NCI-H345 treated with DMSO at 0.1 percent for 48 hours (cell line): Measurements from ENCODE around the gene S1PR3.

Source experiments
- DNase-seq: peaks from one replicate; lab custom pipeline; 2025; ENCODE audit not compliant: unreplicated experiment; lab: John Stamatoyannopoulos, UW

The S1PR3 gene

GRCh38 chr9:89008055-89008743 lies 16.9 kb downstream of the S1PR3 start:
- DNase-seq = no peak

GRCh38 chr9:89008744-89009545 lies 17.7 kb downstream of the S1PR3 start:
- no peak for DNase-seq

GRCh38 chr9:89009546-89009840 lies 18.2 kb downstream of the S1PR3 start:
- no peak for DNase-seq

GRCh38 chr9:89010056-89010455 lies 18.8 kb downstream of the S1PR3 start:
- no peak for DNase-seq

GRCh38 chr9:89010526-89011111 lies 19.4 kb downstream of the S1PR3 start:
- DNase-seq = no peak

GRCh38 chr9:89011683-89012082 lies 20.4 kb downstream of the S1PR3 start:
- no peak for DNase-seq

GRCh38 chr9:89012294-89013042 lies 21.2 kb downstream of the S1PR3 start:
- no peak for DNase-seq

- DNase-seq = no peak
Observed at GRCh38 chr9:89013660-89014059, 22.4 kb downstream of the S1PR3 start.

- DNase-seq = no peak
Observed at GRCh38 chr9:89014153-89014552, 22.9 kb downstream of the S1PR3 start.

GRCh38 chr9:89015336-89015735 lies 24.1 kb downstream of the S1PR3 start:
- no peak for DNase-seq

GRCh38 chr9:89020754-89021153 lies 29.5 kb downstream of the S1PR3 start:
- no peak for DNase-seq

GRCh38 chr9:89021154-89021803 lies 30.0 kb downstream of the S1PR3 start:
- no peak for DNase-seq

- DNase-seq = no peak
Observed at GRCh38 chr9:89022001-89022759, 30.9 kb downstream of the S1PR3 start.

- DNase-seq = no peak
Observed at GRCh38 chr9:89022902-89023301, 31.6 kb downstream of the S1PR3 start.

GRCh38 chr9:89023740-89024139 lies 32.5 kb downstream of the S1PR3 start:
- no peak for DNase-seq

- DNase-seq = no peak
Observed at GRCh38 chr9:89024727-89025126, 33.5 kb downstream of the S1PR3 start.

- no peak for DNase-seq
Observed at GRCh38 chr9:89025553-89025952, 34.3 kb downstream of the S1PR3 start.

- DNase-seq = no peak
Observed at GRCh38 chr9:89026876-89027275, 35.6 kb downstream of the S1PR3 start.

GRCh38 chr9:89029788-89030187 lies 38.5 kb downstream of the S1PR3 start:
- no peak for DNase-seq

GRCh38 chr9:89032173-89032572 lies 40.9 kb downstream of the S1PR3 start:
- DNase-seq = no peak
